DMS114 treated with DMSO at 0.1 percent for 48 hours (cell line): ENCODE measurements around the gene ZNF84.

Source experiments
- DNase-seq: peaks from one replicate; lab custom pipeline; 2025; ENCODE audit not compliant: unreplicated experiment; lab: John Stamatoyannopoulos, UW

Gene ZNF84

DNA sequence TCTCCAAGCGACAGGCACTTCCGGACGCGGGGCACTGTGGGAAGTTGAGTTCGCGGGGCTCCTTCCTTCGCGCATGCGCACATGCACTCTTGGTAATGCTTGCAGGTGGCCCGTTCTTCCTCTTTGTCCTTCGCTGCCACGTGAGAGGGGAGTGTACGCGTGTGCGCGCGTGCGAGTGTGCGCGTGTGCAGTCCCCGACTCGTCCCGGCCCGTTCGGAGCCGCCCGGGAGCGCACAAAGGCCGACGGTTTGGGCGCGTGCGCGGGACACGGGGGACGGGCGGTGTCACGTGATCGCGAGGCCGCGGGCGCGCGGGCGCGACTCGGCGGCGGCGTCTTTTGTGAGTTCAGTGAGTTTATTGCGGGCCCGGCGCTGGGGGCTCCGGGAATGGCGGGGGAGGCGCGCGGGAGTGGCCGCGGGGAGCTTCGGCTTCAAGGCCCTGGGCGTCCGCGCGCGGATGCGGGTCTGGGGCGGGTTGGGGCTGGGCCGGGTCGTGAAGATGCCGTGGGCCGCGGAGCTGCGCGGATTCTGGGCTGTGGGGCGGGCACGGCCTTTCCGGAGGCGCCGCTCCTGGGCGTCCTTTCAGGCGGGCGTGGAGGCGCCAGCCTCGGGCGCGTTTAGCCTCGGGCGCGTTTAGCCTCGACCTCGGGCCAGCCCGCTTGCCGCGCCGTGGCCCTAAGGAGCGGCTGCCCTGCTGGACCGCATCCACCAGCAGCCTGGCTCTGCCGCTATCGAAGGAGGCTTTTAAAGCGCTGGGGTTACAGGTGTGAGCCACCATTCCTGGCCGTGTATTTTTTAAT, at the start of gene ZNF84:
ZNF84 (plus strand) TSS at position 303 of the 799 bp plus-strand sequence. CDS start 3,959 bp downstream, outside the sequence.
- DNase-seq = peak; percentile 96

- no peak for DNase-seq
Measured at GRCh38 chr12:132998741-132999140, 38.6 kb upstream of the ZNF84 start.

- DNase-seq = no peak
Measured at GRCh38 chr12:133010657-133011297, 26.5 kb upstream of the ZNF84 start.

DNA sequence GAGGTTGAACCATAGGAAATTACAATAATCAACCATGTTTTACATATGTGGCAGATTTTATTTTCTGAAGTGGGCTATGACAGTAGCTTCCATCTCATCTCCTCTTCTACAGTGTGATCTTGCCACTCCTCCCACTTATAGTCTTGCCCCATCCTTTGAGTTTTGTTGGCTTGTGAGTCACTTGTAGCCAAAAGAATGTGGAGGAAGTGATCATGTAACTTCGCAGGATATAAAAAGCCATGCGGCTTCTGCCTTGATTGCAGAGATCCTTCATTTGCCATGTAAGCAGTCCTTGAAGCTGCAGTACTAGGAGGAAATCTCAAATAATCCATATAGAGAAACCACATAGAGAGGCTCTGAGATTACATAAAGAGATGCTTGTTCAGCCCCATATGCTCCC, 13.7 kb upstream of the ZNF84 start:
- no peak for DNase-seq

DNA sequence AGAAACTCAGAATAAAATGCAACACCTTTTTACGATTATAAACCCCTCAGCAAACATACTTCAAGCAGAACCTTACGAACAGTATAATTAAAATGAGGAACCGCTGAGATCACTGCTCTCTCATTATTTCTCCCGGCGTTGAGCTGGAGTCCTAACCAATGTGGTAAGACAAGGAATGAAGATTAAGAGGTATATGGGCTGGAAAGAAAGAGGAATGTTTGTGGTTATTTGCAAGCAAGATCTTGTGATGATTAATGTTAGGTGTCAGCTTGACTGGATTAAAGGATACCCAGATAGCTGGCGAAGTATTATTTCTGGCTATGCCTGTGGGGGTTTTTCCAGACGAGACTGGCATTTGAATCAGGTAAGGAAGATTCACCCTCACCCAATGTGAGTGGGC, 10.3 kb upstream of the ZNF84 start:
- no peak for DNase-seq

- no peak for DNase-seq
Measured at GRCh38 chr12:133038118-133038709, 905 bp downstream of the ZNF84 start.

DNA sequence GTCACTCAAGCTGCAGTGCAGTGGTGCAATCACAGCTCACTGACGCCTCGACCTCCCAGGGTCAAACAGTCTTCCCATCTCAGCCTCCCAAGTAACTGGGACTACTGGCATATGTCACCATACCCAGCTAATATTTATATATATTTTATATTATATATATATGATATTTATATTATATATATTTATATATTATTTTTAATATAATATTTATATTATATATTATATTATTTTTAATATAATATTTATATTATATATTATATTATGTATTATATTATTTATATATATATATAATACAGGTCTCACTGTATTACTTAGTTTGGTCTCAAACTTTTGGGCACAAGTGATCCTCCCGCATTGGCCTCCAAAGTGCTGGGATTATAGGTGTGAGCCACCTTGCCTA, 9.4 kb downstream of the ZNF84 start:
- no peak for DNase-seq

DNA sequence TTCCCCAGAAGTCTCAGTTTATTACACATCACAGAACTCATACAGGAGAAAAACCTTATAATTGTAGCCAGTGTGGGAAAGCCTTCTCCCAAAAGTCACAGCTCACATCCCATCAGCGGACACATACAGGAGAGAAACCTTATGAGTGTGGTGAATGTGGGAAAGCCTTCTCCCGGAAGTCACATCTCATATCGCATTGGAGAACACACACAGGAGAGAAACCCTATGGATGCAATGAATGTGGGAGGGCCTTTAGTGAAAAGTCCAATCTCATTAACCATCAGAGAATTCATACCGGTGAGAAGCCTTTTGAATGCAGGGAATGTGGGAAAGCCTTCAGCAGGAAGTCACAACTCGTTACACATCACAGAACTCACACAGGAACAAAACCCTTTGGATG, 20.1 kb downstream of the ZNF84 start:
- DNase-seq = no peak

DNA sequence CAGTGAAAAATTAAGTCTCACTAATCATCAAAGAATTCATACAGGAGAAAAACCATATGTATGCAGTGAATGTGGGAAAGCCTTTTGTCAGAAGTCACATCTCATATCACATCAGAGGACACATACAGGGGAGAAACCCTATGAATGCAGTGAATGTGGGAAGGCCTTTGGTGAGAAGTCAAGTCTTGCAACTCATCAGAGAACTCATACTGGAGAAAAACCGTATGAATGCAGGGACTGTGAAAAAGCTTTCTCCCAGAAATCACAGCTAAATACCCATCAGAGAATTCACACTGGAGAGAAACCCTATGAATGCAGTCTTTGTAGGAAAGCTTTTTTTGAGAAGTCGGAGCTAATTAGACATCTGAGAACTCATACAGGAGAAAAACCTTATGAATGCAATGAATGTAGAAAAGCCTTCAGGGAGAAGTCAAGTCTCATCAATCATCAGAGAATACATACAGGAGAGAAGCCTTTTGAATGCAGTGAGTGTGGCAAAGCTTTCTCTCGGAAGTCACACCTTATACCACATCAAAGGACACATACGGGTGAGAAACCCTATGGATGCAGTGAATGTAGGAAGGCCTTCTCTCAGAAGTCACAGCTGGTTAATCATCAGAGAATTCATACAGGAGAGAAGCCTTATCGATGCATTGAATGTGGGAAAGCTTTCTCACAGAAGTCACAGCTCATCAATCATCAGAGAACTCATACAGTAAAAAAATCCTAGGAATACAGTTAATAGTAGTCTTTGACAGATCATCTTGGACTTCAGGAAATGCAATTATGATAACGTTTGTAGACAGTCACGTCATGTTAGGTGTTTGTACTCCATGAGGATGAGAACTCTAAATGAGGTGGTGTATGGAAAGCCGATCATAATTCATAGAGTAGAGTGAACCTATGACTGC, 21.1 kb downstream of the ZNF84 start:
- no peak for DNase-seq

DNA sequence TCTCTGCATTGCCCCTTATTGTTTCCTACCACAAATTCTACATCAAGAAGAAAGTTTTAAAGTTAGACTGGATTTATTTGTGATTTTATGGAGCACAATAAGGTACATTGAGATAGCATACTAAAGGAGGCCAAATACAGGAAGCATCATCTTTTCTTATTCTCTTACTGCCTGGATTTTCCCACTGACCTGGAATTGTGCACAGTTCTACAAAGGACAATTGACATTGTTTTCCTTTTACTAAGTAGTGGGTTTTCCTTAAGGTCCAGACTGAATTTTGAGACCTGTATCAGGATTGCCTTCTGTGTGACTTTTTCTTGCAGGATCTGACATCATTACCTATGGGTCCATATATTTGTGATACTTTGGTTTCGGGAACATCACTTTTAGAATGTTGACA, 24.6 kb downstream of the ZNF84 start:
- no peak for DNase-seq

DNA sequence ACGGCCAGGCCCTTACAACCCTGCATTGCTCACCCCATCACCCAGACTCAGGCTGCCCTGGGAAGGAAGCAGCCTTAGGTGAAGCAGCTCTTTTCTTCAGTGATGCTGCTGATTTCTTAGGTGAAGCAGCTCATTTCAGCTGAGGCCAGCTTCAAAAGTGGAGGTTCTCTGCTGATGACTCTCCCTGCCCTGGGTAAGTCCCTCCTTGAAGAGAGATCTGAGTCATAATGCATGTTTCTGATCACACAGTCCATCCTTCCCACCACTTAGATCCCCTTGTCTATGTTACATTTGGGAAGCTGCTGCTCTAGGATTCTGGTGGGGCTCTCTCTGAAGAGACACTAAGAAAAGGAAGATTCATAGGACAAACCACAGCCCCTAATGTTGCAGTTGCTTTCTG, 26.2 kb downstream of the ZNF84 start:
- no peak for DNase-seq

- DNase-seq = no peak
Measured at GRCh38 chr12:133073836-133074235, 36.5 kb downstream of the ZNF84 start.

GRCh38 chr12:133080026-133080367, 42.7 kb downstream of the ZNF84 start:
- peak; percentile 99 for DNase-seq

DNA sequence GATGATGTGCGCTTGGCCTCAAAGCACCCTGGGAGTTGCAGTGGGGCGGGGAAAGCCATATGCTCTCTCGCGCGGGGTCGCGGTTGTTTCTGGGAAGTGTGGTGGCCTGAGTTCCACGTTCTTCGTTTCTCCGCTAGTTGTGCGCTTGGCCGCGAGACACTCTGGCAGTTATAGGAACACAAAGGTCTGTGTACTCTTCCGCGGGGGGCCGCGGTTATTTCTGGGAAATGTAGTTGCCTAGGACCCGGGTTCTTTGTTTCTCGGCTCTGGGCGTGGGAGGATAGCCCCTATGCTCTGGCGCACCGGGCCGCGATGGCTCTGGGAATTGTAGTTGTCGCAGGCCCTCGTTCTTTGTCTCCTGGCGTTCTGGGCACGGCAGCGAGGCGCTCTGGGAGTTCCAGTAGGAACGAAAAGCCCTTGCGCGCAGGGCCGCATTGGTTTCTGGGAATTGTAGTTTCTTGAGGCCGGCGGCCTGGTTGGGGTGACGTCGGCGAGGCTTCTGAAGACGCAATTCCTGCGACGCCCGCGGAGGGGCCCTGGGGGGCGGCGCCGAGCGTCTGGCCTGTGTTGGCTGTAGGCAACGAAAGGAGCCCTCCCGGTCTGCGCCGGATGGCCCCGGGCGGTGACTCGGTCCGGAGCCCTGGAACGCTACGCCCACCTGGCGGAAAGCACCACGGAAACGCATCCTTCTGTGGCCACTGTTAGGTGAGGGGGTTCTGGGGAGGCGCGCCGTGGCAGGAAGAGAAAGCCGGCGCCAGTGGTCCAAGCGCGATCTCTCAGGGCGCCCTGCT, 43.3 kb downstream of the ZNF84 start, which contains the start of gene ZNF140:
ZNF140 (plus strand) TSS at position 556 of the 791 bp plus-strand sequence. CDS start 398 bp downstream, outside the sequence.
- peak; percentile 92 for DNase-seq

GRCh38 chr12:133081159-133081780, 44.0 kb downstream of the ZNF84 start:
- DNase-seq = peak; percentile 66

DNA sequence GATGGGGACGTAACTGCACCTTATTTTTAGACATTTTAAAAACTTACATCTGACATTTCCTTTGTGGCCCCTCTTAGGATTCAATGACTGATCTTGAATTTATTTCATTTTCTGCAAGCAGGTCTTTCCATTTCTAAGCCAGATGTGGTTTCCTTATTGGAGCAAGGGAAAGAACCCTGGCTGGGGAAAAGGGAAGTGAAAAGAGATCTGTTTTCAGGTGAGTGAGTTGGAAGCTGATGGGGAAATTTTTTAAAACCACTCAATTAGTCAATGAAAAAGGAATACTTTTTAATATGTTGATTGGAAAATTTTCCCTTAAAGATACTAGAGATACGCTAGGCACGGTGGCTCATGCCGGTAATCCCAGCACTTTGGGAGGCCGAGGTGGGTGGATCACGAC, 46.0 kb downstream of the ZNF84 start:
- no peak for DNase-seq

DNA sequence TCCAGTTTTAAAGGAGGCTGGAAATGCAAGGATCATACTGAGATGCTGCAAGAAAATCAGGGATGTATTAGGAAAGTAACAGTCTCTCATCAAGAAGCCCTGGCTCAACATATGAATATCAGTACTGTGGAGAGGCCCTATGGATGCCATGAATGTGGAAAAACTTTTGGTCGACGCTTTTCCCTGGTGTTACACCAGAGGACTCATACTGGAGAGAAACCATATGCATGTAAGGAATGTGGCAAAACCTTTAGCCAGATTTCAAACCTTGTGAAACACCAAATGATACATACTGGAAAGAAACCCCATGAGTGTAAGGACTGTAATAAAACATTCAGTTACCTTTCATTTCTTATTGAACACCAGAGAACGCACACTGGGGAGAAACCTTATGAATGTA, 68.3 kb downstream of the ZNF84 start:
- DNase-seq = no peak

- peak; percentile 11 for DNase-seq
Measured at GRCh38 chr12:133106253-133106652, 68.9 kb downstream of the ZNF84 start.

GRCh38 chr12:133107121-133107520, 69.8 kb downstream of the ZNF84 start:
- DNase-seq = no peak

DNA sequence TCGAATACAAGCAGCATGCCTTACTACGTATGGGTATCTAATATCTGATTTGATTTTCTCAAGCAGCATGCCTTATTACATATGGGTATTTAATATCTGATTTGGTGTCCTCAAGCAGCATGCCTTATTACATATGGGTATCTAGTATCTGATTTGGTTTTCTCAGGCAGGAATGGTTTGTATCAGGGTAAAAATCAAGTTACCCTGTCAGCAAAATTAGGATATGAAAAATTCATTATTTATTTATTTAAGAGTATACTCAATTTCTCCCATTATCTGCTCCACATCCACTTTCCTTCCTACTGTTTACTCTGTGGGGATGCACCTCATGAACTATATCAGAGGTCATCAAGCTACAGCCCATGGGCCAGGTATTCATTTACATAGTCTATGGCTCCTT, 70.8 kb downstream of the ZNF84 start:
- no peak for DNase-seq
